ENCODE data around the gene CRYBA2. TPM values are rescaled to one million over a fixed set of nuclear protein-coding genes. Genes with fewer than 3 reads are reported as not detected.

The CRYBA2 gene
- total RNA-seq, 2 experiments from 2014 or later: not detected

- TF ChIP-seq EZH2phosphoT487 (IDR thresholded peaks at IDR 0.05; ENCODE audit: borderline replicate concordance, low read depth, low read length): no peak
- TF ChIP-seq CTCF (conservative IDR thresholded peaks at IDR 0.05; ENCODE audit: low read length): no peak
- Histone ChIP-seq H3K79me2 (ENCODE audit: insufficient read depth, low read depth, low read length) (no peaks in the 10 kb centered on the region), H3K36me3 (ENCODE audit: insufficient read depth, low read length) (no peaks in the 10 kb centered on the region), H3K4me2 (ENCODE audit: low read length) (no peak overlapping the region), H3K9me2 (ENCODE audit: insufficient read depth, low read length) (no peaks in the 10 kb centered on the region), H2AFZ (ENCODE audit: low read length) (no peak overlapping the region), H3K9me3 (ENCODE audit: low read length) (no peaks in the 10 kb centered on the region), H3K4me3 (ENCODE audit: low read depth, low read length, poor library complexity, severe bottlenecking) (no peak overlapping the region), H3K4me1 (ENCODE audit: insufficient read depth, low read length, poor library complexity, severe bottlenecking) (no peaks in the 10 kb centered on the region), H4K20me1 (ENCODE audit: insufficient read depth, low read length) (no peaks in the 10 kb centered on the region), H3K27ac (ENCODE audit: low read depth, low read length, poor library complexity, severe bottlenecking) (no peak overlapping the region)
- BruUV-seq (replicated peaks): no TSS peak
- POLR2A ChIA-PET: no interaction called here
- CTCF ChIA-PET (ENCODE audit: unreplicated experiment): no interaction called here
- intact Hi-C loops (cut with micrococcal nuclease; ENCODE audit: unreplicated experiment): no loop called here
- DNase-seq (ENCODE audit: low spot score): no peak
These were observed 29.9 kb upstream of the CRYBA2 start for GRCh38 chr2:219023045-219023605.

DNA sequence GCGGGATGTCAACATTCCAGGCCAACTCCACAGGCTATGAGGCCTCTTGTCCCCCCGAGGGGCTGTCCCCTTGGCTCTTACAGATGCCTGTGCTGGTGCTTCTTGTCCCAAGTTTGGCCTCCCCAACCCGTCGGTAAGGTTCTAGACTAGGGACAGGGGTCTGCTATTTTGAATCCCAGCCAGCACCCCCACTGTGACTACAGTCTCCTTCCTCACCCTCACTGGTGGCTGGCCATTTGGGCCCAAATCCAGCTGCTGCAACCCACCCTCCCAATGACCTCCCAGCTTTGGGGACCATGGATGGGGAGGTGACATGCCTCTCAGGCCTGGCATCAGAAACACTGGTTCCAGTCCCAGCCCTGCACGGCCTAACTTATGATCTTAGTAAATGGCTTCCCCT lies 29.4 kb upstream of the CRYBA2 start:
- CTCF ChIA-PET (ENCODE audit: unreplicated experiment): no interaction called here
- BruUV-seq (replicated peaks): no TSS peak
- no peak overlapping the region for H2AFZ ChIP-seq (ENCODE audit: low read length)
- DNase-seq (ENCODE audit: low spot score): no peak
- no peak overlapping the region for H3K27ac ChIP-seq (ENCODE audit: low read depth, low read length, poor library complexity, severe bottlenecking)
- TF ChIP-seq CTCF (conservative IDR thresholded peaks at IDR 0.05; ENCODE audit: low read length) (no peak), EZH2phosphoT487 (IDR thresholded peaks at IDR 0.05; ENCODE audit: borderline replicate concordance, low read depth, low read length) (no peak)
- H3K4me1 ChIP-seq (ENCODE audit: insufficient read depth, low read length, poor library complexity, severe bottlenecking): no peaks in the 10 kb centered on the region
- H3K4me2 ChIP-seq (ENCODE audit: low read length): no peak overlapping the region
- H3K36me3 ChIP-seq (ENCODE audit: insufficient read depth, low read length): no peaks in the 10 kb centered on the region
- no peaks in the 10 kb centered on the region for H3K79me2 ChIP-seq (ENCODE audit: insufficient read depth, low read depth, low read length)
- H3K4me3 ChIP-seq (ENCODE audit: low read depth, low read length, poor library complexity, severe bottlenecking): no peak overlapping the region
- intact Hi-C loops (cut with micrococcal nuclease; ENCODE audit: unreplicated experiment): no loop called here
- POLR2A ChIA-PET: no interaction called here
- H3K9me2 ChIP-seq (ENCODE audit: insufficient read depth, low read length): no peaks in the 10 kb centered on the region
- H3K9me3 ChIP-seq (ENCODE audit: low read length): no peaks in the 10 kb centered on the region
- no peaks in the 10 kb centered on the region for H4K20me1 ChIP-seq (ENCODE audit: insufficient read depth, low read length)

- Histone ChIP-seq H3K9me2 (ENCODE audit: insufficient read depth, low read length) (no peaks in the 10 kb centered on the region), H3K27ac (ENCODE audit: low read depth, low read length, poor library complexity, severe bottlenecking) (no peak overlapping the region), H3K4me2 (ENCODE audit: low read length) (no peak overlapping the region), H2AFZ (ENCODE audit: low read length) (no peak overlapping the region), H3K36me3 (ENCODE audit: insufficient read depth, low read length) (no peaks in the 10 kb centered on the region), H4K20me1 (ENCODE audit: insufficient read depth, low read length) (no peaks in the 10 kb centered on the region), H3K4me1 (ENCODE audit: insufficient read depth, low read length, poor library complexity, severe bottlenecking) (no peaks in the 10 kb centered on the region), H3K9me3 (ENCODE audit: low read length) (no peaks in the 10 kb centered on the region), H3K4me3 (ENCODE audit: low read depth, low read length, poor library complexity, severe bottlenecking) (no peak overlapping the region), H3K79me2 (ENCODE audit: insufficient read depth, low read depth, low read length) (no peaks in the 10 kb centered on the region)
- POLR2A ChIA-PET: interaction anchor here (0.6 kb wide), 1 partner anchor 78 kb away, joined by 3 read pairs; no protein-coding TSS in a partner anchor
- intact Hi-C loops (cut with micrococcal nuclease; ENCODE audit: unreplicated experiment): no loop called here
- no peak for DNase-seq (ENCODE audit: low spot score)
- TF ChIP-seq EZH2phosphoT487 (IDR thresholded peaks at IDR 0.05; ENCODE audit: borderline replicate concordance, low read depth, low read length) (no peak), CTCF (conservative IDR thresholded peaks at IDR 0.05; ENCODE audit: low read length) (no peak)
- BruUV-seq (replicated peaks): no TSS peak
- CTCF ChIA-PET (ENCODE audit: unreplicated experiment): no interaction called here
These were observed 28.8 kb upstream of the CRYBA2 start for GRCh38 chr2:219022041-219022440.
